ENCODE data around the gene PGS1.

Gene PGS1

GRCh38 chr17:78448356-78448993 lies 70.0 kb downstream of the PGS1 start:
- ChIA-PET POLR2A (ENCODE audit: low non-redundant PET) (no interaction called here), CTCF (interaction anchor here (0.8 kb wide), 1 partner anchor 14 kb away, joined by 3 read pairs; no protein-coding TSS in a partner anchor)
- TF ChIP-seq CTCF (conservative IDR thresholded peaks at IDR 0.05; ENCODE audit: low read depth): no peak
- no peak overlapping the region for H3K27ac ChIP-seq
- no peak for DNase-seq (ENCODE audit: low spot score)

GRCh38 chr17:78449983-78450595 lies 71.6 kb downstream of the PGS1 start:
- POLR2A ChIA-PET (ENCODE audit: low non-redundant PET): no interaction called here
- no peak for DNase-seq (ENCODE audit: low spot score)
- CTCF ChIA-PET: no interaction called here
- TF ChIP-seq CTCF (conservative IDR thresholded peaks at IDR 0.05; ENCODE audit: low read depth): no peak
- H3K27ac ChIP-seq: no peak overlapping the region

GRCh38 chr17:78450696-78451345 lies 72.4 kb downstream of the PGS1 start:
- POLR2A ChIA-PET (ENCODE audit: low non-redundant PET): interaction anchor here (0.7 kb wide), 1 partner anchor 36 kb away, joined by 4 read pairs; no protein-coding TSS in a partner anchor
- CTCF ChIA-PET: no interaction called here
- H3K27ac ChIP-seq: no peak overlapping the region
- no peak for TF ChIP-seq CTCF (conservative IDR thresholded peaks at IDR 0.05; ENCODE audit: low read depth)
- DNase-seq (ENCODE audit: low spot score): no peak

- TF ChIP-seq CTCF (conservative IDR thresholded peaks at IDR 0.05; ENCODE audit: low read depth): no peak
- POLR2A ChIA-PET (ENCODE audit: low non-redundant PET): interaction anchor here (0.7 kb wide), 1 partner anchor 35 kb away, joined by 4 read pairs; no protein-coding TSS in a partner anchor
- CTCF ChIA-PET: no interaction called here
- DNase-seq (ENCODE audit: low spot score): no peak
- no peak overlapping the region for H3K27ac ChIP-seq
Observed at GRCh38 chr17:78451753-78452152, 73.3 kb downstream of the PGS1 start.

GRCh38 chr17:78454346-78454745 lies 75.9 kb downstream of the PGS1 start:
- ChIA-PET CTCF (interaction anchor here (0.6 kb wide), 1 partner anchor 182 kb away, joined by 5 read pairs; no protein-coding TSS in a partner anchor), POLR2A (ENCODE audit: low non-redundant PET) (no interaction called here)
- DNase-seq (ENCODE audit: low spot score): no peak
- H3K27ac ChIP-seq: no peak overlapping the region
- TF ChIP-seq CTCF (conservative IDR thresholded peaks at IDR 0.05; ENCODE audit: low read depth): no peak

- POLR2A ChIA-PET (ENCODE audit: low non-redundant PET): no interaction called here
- CTCF ChIA-PET: no interaction called here
- no peak overlapping the region for H3K27ac ChIP-seq
- TF ChIP-seq CTCF (conservative IDR thresholded peaks at IDR 0.05; ENCODE audit: low read depth): no peak
- no peak for DNase-seq (ENCODE audit: low spot score)
Observed at GRCh38 chr17:78458091-78458490, 79.6 kb downstream of the PGS1 start.
